Activated CD8-positive, alpha-beta memory T cell treated with anti-CD3 and anti-CD28 coated beads for 24 hours (primary cell): ENCODE data around the gene SPTBN5.
A peak's percentile ranks its signal among the peaks of the same experiment; 100 is the strongest.

Source experiments
- DNase-seq: peaks from one replicate; pipeline ENCODE4 v3.0.0-alpha.2; 2020

The SPTBN5 gene

DNA sequence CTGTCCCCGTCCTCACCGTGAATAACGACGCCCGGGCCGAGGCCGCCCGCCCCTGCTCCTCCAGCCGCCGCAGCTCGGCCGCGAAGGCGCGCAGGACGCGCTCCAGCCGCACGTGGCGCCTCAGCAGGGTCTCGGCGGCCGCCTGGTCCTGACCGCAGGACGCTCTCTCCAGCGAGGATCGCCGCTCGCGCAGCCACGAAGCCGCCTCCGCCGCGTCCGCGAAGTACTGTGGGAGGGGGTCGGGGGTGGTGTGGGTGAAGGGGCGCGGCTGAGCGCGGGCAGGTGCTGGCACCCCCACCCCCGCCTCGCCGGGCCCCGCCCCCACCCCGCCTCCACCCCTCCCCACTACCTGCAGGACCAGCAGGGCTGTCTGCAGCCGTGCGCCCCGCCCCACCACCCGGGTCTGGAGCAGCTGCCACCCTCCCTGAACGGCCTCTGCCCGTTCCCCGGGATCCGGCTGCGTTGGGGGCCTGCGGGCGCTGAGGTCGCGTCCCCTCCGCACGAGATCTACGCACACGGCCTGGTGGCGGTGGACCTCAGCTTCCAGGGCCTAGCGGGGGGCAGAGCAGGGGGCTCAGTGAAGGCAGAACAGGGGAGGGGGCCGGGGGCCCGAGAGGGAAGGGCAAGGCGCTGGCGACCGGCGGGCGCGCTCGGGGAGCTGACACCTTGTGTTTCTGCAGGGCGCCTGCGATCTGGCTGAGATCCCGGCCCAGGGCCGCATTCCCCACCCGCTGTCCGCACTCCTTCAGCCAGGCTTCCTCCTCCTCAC is 11.7 kb downstream of the SPTBN5 start:
- no peak for DNase-seq

GRCh38 chr15:41881550-41881919 is 12.3 kb downstream of the SPTBN5 start:
- no peak for DNase-seq

DNA sequence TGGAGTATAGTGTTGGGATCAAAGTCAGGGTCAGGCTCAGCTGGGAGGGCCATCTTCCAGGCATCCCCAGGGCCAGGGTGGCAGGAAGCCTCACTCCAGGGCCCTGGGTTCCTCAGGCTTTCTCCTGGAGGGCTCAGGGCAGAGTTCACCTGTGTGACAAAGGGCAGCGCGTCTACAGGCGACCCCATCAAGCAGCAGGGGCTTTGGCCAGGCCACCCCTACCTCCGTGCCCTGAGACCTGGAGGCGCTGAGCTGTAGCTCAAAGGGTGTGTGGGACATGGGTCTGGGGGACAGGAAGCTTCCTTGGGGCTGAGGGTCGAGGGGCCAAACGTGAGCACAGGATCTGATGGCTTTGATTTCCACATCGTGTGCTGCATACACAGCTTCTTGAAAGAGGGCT is 12.8 kb downstream of the SPTBN5 start:
- DNase-seq = no peak

GRCh38 chr15:41880156-41880877 is 13.5 kb downstream of the SPTBN5 start:
- DNase-seq = no peak

DNA sequence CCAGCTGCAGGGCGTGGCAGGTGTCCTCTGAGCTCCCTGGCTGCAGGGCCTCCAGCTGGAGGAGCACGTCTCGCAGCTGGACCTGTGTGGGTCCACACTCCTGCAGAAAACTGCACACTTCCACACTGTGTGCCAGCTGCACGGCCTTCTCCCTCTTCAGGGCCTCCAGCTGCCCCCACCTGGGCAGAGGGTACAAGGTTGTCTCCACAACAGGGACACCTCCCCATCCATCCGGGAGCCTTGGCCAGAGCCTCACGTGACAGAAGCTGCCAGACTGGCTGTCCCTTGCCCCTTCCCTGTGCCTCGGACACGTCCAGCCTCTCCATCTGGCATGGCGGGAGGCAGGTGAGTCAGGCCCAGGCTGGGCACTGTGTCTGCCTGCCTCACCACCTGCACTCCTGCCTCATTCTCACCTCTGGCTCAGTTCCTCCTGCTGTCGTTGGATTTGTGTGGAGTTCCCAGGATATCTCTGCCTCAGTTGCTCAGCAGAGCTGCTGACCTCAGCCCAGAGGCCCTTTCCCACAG is 14.5 kb downstream of the SPTBN5 start:
- no peak for DNase-seq

GRCh38 chr15:41878355-41878699 is 15.5 kb downstream of the SPTBN5 start:
- no peak for DNase-seq

GRCh38 chr15:41877631-41878354 is 16.1 kb downstream of the SPTBN5 start:
- DNase-seq = no peak

DNA sequence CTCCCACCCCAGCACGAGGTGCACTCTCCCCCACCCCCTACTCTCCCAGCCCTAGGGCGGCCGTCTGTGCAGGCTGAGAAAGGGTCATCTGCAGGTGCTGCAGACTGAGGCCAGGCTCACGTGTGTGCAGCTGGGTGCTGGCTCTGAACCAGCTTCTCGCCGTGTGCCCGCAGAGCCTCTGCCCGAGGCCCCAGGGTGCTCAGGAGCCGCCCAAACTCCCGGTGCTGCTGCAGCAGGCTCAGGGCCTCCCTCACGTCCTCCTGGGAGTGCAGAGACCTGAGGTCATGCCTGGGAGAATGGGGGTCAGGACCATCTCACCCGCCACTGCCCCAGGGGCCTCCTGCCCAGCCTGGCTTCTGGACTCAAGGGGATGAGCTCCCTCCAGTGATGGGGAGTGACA is 17.2 kb downstream of the SPTBN5 start:
- DNase-seq = no peak

- no peak for DNase-seq
Observed at GRCh38 chr15:41876007-41876406, 17.8 kb downstream of the SPTBN5 start.

- DNase-seq = no peak
Observed at GRCh38 chr15:41874736-41875135, 19.1 kb downstream of the SPTBN5 start.

DNA sequence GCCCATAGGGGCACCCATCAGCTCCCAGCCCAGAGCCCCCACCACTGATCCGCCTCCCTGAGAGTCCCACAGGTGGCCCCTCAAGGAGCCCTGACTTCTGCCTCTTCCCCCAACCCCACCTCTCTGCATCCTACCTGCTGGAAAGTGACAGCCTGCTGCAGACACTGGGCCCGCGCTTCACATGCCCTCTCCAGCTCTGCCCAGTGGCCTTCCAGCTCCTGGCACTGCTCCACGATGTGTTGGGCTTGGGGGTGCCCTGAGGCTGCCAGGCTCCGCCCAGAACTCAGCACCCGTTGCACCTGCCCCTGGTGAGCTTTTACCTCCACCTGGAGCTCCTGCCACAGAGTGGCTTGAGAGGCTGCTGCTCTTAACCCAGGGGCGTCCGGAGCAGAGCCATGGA is 20.1 kb downstream of the SPTBN5 start:
- no peak for DNase-seq

DNA sequence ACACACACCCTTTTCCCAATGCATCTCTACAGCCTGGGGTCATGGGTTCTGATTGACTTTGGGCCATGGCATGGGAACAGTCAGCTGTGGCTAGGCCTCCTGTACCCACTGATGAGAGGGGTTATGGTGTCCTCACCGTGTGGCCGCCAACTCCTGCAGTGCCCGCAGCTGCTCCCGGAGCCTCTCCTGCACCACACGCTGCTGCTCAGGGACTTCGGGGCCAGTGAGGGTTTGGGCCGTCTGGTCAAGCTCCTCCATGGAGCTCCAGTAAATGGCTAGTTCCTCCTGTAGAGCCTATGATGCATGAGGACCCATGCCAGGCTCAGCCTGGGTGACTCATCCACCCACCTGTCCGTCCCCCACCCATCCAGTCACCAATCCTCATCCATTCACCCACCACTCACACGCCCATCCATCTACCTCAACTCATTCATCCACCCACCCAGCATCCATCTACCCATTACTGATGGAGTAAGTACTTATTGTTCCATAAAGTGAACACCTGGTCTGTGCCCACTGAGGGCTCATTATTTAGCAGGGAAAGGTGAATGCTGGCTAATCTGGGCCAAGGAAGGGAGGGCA is 21.6 kb downstream of the SPTBN5 start:
- no peak for DNase-seq

- DNase-seq = no peak
Observed at GRCh38 chr15:41871175-41871905, 22.5 kb downstream of the SPTBN5 start.

DNA sequence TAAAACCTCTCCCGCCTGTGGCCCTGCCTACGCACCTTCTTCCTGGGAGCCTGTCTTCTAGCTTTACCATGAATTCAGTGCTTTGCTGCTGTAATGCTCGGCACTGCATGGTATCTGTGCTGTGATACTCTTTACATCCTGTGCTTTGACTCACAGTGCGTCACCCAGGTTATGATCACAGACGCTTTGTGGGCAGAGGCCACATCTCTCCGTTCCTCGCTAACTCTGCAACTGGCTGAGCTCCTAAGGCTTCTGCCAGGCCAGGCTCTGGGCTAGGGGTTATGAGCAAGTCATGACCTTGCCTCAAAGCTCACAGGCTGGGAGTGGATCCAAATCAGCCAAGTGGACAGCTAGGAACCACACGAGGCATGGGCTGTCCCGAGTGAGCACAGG is 23.2 kb downstream of the SPTBN5 start:
- peak; percentile 75 for DNase-seq

DNA sequence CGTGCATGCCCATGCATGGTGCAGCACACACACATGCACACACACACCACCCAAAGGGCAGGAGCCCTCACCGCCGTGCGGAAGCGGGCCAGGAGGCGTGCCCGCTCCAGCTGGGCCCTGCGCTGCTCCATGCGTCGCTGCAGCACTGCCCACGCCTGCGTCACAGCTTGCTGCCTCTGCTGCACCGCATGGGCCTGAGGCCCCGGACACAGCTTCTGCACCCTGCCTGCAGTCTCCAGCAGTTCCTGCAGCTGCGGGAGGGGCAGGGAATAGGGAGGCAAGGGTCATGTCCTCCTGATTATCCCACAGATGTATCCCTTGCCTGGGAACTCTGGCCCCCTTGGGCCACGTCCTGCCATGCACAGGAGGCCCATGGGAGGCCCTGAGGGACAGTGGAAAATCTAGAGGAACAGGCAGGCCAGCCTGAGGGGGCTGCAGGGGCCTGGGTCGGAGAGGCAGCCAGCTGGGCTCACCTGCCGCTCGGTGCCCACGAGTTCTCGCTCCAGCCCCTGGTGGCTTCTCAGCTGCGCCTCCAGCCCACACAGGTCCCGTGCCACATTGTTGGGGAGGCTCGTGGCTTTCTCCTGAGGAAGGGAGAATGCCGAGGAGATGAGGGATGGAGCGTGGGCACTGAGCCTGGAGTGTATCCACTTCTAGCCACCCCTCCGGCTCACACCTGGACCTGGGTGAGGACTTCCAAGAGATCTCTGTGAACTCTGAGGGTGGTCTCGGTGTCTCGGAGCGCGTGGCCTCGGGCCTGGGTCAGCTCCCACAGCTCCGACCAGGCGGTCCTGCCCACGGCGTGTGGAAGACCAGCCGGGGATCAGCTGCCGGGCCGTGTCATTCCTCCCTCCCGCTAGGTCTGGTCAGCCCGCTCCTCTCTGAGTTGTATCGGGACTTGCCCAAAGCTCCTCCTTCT is 23.8 kb downstream of the SPTBN5 start:
- peak; percentile 63 for DNase-seq

DNA sequence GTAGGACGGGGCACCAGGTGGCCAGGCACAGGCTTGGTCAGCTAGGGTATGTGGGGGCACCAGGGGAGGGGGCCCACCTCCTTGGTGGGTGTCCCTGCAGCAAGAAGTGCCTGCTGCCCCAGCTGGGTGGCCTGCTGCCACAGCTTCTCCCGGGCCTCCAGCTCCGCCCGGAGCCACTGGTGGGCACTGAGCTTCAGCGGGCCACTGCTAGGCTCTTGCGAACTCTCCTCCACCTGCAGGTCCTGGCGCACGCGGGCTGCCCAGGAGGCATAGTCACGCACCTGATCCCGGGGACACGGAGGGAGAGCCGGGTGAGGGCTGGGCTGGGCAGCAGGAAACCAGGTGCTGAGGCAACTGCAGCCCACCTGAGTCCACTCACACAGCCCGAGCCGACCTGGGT is 25.5 kb downstream of the SPTBN5 start:
- no peak for DNase-seq

- no peak for DNase-seq
Observed at GRCh38 chr15:41866872-41867579, 26.8 kb downstream of the SPTBN5 start.

DNA sequence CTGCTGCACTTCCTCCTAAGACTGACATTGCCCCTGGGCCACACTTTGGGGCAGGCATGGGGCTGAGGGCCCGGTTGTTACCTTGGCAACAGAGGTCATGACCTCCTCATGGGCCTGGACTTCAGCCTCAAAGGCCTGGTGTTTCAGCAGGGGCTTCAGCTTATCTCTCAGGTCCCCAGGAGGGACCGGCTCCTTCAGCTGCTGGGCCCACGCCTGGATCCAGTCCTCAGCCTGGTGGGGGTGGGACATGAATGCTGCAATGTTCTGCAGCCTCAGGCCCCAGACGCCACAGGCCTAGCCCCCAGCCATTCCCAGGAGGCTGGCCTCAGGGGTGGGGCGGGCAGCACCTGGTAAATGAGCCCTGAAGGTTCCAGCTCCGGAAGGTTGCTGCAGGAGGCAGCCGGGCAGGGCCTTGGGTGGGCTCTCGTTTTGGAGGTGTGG is 27.6 kb downstream of the SPTBN5 start:
- no peak for DNase-seq

DNA sequence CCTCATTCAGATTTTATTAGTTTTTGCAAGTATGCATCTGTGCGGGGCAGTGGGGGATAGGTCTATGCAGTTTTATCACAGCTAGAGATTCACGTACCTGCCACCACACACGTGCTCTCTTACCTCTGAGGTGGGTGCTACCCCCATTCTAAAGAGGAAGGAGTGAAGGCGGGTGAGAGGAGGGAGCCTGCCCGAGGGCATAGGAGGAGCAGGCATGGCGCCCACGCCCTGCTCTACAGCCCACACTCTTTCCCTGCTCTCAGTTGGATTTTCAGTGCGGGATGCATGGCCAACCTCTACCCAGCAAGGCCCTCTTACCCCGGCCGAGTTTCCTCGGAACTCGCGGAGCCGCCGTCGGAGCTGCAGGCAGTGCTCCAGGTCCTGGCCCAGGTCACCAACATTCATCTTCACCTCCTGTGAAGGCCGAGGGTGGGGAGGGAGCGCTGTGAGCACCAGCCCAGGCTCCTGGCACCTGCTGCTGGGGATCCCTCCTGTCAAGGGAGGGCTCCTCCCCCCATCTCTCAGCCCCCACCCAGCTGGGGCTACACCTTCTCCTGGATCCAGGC is 28.3 kb downstream of the SPTBN5 start:
- DNase-seq = no peak

DNA sequence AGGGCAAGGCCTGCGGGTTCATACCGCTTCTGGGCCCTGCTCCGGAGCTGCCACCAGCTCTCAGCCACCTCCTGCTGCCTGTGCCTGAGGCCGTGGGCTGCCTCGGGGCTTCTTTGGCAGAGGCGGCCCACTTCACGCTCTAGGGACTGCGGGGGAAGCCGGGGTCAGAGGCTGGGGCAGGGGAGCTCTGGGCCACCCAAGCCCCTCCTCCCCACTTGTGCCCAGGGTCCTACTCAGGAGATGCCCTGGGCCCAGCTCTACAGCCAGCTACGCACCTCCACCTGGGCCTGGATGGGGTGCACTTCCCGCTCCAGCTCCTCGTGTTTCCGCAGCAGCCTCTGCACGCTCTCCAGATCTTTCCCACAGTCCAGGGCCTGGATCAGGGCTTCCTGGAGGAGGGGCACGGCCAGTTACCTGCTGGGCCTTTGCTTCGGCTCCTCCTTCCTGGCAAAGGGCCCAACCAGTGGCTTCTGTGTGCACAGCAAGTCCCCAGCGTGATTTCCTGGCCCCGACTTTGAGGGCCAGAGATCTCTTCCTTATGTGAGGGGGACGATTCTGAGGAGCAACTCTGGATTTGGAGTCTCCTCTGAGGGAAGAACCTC is 31.2 kb downstream of the SPTBN5 start:
- DNase-seq = no peak
